GM21360 (cell line): ENCODE results near the gene RNF151.

Experiments used
- ATAC-seq: cut with Tn5 transposase; IDR thresholded peaks from one replicate; pipeline ENCODE4 v1.9.1; 2021; ENCODE audit warnings: mild to moderate bottlenecking, moderate library complexity; ENCODE audit not compliant: unreplicated experiment

RNF151 gene

DNA sequence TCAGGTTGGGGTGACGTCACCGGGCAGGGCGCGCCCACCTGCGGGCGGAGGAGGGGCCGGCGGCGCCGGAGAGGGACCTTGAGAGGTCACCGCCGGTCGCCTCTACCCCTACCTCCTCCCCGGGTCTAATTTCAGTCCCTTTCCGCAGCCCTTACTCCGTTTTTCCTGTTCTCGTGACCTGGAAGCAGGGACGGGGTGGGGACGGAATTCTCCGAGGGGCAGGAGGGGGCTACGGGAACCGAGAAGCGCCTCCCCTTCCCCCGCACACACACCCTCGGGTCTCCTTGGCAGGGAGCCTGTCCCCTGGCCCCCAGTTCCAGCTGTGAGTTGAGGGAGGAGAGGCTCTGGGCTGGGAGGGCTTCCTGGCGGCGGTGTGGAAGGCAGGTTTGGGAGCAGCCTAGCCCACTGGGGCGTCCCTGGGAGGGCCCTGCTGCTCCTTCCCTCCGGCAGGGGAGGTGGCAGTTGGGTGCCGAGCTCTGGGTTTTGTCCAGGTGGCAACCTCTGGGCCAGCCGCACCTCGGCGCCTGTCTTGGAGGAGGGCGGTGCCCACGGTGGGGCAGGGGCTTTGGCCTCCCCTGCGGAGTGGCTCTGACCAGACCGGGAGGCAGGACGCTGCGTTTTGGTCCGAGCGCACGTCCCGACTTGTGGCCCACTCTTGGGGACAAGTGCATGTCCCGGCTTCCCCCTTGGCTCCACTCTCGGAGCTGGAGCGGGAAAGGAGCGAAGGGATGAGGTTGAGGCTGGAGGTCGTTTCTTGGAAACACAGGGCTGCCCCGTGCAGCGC, 23.9 kb downstream of the RNF151 start:
- ATAC-seq = no peak

DNA sequence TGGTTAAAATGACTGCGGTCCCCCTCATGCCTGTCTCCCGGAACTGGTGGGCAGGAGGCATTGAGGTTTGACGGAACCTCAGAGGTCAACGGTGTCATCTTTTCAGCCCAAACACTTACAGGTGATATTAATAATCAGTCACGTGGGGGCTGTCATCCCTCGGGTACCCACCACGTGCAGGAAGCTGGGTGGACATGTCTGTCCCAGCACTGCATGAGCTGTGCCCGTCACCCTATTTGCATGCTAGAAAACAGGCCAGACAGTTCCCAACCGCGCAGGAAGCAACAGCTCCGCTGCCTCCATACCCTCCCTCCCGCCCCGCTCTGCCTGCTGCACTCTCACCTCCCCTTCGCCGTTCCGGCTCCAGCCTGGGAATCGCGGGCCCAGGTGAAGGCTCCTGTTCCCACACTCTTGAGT, 24.5 kb downstream of the RNF151 start:
- ATAC-seq = no peak

DNA sequence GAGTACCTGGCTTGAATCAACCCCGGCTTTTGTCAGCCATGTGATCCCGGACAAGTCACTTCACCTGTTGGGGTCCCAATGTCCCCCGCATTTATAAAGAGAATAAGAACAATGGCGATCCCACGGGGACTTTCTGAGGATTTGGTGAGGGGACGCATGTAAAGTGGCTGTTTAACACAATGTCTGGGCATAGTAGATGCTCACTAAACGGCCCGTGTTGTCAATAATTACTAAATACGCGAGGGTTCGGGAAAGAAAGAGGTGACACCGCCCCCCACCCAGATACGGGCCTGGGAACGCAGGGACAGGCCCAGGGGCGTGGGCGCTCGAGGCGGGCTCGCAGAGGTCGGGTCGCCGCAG, 24.9 kb downstream of the RNF151 start:
- ATAC-seq = no peak

GRCh38 chr16:1991948-1992703, 25.5 kb downstream of the RNF151 start:
- peak; percentile 42 for ATAC-seq

GRCh38 chr16:1992704-1993317, 26.2 kb downstream of the RNF151 start:
- no peak for ATAC-seq

DNA sequence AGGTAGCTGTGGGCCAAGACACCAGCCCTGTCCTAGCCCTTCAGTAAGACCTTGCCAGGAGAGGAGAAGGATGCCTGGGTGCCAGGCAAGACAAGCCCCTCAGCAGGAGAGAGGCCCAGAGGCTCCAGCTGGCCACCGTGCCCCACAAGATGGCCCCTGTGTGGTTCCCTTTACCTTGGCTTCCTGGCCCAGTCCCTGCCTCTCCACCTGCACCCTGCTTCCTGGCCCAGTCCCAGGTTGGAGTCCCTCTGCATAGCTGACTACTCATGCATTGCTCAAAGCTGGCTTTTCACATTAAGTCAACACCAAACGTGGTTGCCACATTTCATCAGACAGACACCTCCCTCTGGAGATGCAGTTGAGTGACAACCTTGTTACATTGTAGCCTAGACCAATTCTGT, 27.1 kb downstream of the RNF151 start:
- ATAC-seq = no peak

DNA sequence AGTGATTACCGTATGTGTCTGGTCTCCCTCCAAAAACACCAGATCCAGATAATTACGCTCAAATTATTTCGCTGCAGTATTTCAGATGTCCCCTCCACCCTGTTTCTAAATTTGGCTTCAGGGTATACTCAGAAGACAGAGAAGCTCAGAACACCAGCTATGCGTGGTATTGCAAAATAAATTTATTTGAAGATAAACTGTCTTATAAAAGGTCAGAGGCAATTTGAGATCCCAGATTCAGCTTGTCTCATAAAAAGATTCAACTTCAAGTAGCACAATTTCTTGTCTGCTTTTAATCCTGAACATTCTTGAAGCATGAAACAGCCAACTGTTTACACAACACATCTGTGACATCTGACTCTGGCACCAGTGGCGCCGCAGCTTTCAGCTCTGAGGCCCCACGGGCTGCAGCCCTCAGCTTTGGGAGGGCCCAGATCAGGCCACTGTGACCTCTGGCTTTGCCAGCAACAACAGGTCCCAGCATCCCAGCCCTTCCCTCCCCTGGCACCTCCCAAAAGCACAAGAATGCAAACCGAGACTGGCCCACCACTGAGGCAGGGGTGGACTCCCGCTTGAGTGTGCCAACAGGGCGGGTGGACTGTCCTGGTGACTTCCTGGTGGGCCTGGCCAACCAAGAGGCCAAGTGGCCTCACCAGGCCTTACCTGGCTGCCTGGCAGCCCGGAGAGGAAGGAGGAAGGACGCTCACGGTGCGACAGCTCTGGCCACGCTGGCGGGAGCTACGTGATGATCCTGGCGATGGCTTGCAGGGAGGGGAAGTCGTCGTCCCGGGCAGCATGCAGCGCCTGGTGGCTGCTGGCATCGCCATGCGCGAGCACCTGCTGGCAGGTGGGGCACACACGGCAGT, 31.1 kb downstream of the RNF151 start:
- ATAC-seq = no peak

- no peak for ATAC-seq
Observed at GRCh38 chr16:1998360-1998835, 31.7 kb downstream of the RNF151 start.

- ATAC-seq = no peak
Observed at GRCh38 chr16:1998852-1999801, 32.5 kb downstream of the RNF151 start.

DNA sequence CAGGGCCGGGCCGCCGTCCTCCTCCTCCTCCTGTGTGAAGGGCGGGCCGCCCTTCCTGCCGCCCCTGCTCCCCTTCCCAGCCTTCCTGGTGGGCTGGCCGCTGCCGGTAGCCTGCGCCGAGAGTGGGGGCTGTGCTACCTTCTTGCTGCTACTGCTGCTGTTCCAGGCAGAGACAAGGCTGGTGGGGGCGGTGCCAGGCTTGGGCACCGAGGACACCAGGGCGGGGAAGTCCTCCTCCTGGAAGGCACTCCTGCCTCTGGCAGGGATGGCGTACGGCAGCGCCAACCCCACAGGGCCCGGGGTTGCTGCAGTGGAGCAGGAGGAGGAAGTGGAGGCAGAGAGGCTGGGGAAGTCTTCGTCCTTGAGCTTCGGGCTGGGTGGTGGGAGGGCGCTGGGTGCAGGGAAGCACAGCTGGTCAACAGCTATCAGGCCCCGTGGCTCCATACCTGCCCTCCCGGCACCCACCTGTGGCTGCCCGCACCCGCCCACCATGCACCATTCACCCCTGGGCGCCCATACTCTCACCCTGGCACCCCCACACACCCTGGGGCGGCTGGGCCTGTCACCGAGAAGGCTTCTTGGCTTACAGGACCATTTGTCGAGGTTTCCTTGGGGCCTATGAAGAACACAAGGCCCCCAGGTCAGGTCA, 33.3 kb downstream of the RNF151 start:
- no peak for ATAC-seq

- no peak for ATAC-seq
Observed at GRCh38 chr16:2001035-2001434, 34.4 kb downstream of the RNF151 start.

- no peak for ATAC-seq
Observed at GRCh38 chr16:2001456-2002355, 35.0 kb downstream of the RNF151 start.

- ATAC-seq = no peak
Observed at GRCh38 chr16:2002406-2003230, 36.0 kb downstream of the RNF151 start.

DNA sequence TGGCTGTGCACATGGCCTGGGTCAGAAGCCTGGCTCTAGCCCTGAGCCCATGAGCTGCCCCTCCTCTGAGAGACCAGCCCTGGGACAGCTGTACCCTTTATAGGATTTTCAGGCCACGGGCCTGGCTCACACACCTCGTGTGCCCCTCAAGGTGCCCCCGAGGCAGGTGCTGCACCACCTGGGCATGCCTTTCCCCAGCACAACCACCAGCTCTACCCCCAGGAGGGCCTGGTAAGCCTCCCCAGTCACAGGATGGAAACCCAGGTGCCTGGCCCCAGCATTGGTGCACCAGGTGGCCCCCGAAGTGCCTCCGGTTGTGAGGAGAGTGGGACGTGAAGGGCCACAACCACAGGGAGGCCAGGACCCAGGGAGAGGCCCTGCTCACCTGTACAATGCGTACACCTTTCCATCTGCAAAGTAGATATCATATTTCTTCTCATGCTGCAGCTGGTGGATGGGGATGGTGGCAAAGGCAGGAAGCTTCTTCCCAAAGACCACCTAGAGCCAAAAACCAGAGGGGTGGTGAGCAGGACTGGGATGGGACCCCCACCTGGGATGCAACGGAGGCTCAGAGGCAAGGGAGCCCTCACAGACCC, 36.7 kb downstream of the RNF151 start:
- no peak for ATAC-seq

DNA sequence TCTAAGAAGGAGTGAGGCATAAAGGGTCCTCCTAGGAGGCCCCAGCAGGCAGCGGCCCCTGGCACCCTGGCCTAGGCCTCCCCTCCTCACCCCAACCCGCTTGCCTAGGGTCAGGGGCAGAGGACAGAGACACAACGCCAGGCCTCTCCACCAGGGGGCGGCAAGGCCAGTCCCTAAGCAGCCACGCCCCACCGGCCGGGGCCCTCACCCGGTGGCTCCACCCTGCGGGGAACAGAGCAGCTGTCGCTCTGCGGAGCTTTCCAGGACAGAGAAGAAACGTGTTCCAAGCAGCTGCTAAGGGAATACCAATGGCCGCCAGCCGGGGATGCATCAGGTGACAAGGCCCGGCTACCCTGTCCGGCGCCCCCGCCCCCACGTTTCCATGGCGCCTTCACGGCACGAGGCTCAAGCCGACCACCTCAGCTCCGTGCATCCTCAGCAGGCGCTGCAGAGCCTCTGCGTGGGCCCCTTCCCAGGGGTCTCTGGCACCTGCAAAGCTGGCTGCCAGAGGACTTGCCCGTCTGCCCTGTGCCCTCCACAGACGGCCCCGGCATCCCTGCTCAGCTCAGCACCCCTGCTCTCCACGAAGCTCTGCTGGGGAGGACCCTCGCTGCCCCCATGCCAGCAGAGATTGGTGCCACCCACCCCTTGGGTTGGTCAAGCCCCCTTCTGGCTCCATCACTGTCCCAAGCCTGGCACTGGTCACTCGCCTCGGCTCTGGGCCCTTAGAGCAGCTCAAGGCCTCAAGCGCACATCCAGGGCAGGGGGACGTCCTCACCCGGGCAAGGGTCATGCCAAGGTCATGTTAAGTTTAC, 37.4 kb downstream of the RNF151 start:
- ATAC-seq = peak; percentile 60
